RWPE1 (cell line): ENCODE results near the gene REPIN1.

ENCODE experiments used
- CTCF ChIA-PET: fragments of 350-600 bp; sonication (Branson Sonifier 250); formaldehyde crosslinking; extraction: SDS; loops from one replicate; lab custom pipeline; 2021; lab: Yijun Ruan, JAX
- POLR2A ChIA-PET: fragments of 400-600 bp; formaldehyde crosslinking; extraction: SDS; loops from one replicate; lab custom pipeline; 2020; ENCODE audit warnings: antibody characterized with exemption; ENCODE audit not compliant: low non-redundant PET; lab: Yijun Ruan, JAX
- DNase-seq: peaks from one replicate; pipeline ENCODE4 v3.0.0; 2012; ENCODE audit warnings: low spot score
- H3K27ac ChIP-seq: fragments of 450-650 bp; 2 replicates; pipeline ENCODE4 v1.5.1; 2017
- CTCF ChIP-seq: fragments of 450-650 bp; conservative IDR thresholded peaks from 2 replicates; pipeline ENCODE4 v1.5.1; 2017; ENCODE audit warnings: low read depth, mild to moderate bottlenecking

The REPIN1 gene

GRCh38 chr7:150330211-150330885 lies 38.3 kb upstream of the REPIN1 start:
- H3K27ac ChIP-seq: no peak overlapping the region
- CTCF ChIA-PET: no interaction called here
- DNase-seq: no peak
- POLR2A ChIA-PET: no interaction called here
- no peak for TF ChIP-seq CTCF

- TF ChIP-seq CTCF: no peak
- POLR2A ChIA-PET: no interaction called here
- CTCF ChIA-PET: interaction anchor here (0.6 kb wide), 1 partner anchor 106 kb away, joined by 3 read pairs; no protein-coding TSS in a partner anchor
- no peak for DNase-seq
- H3K27ac ChIP-seq: no peak overlapping the region
Measured at GRCh38 chr7:150332852-150333635, 35.6 kb upstream of the REPIN1 start.

GRCh38 chr7:150333659-150334058 lies 35.0 kb upstream of the REPIN1 start:
- CTCF ChIA-PET: interaction anchor here (0.6 kb wide), 1 partner anchor 105 kb away, joined by 3 read pairs; no protein-coding TSS in a partner anchor
- POLR2A ChIA-PET: no interaction called here
- no peak for TF ChIP-seq CTCF
- H3K27ac ChIP-seq: no peak overlapping the region
- no peak for DNase-seq

- no peak for DNase-seq
- POLR2A ChIA-PET: no interaction called here
- no peak overlapping the region for H3K27ac ChIP-seq
- CTCF ChIA-PET: no interaction called here
- no peak for TF ChIP-seq CTCF
Measured at GRCh38 chr7:150334108-150334507, 34.5 kb upstream of the REPIN1 start.

GRCh38 chr7:150335108-150335773 lies 33.4 kb upstream of the REPIN1 start:
- POLR2A ChIA-PET: no interaction called here
- no peak for DNase-seq
- CTCF ChIA-PET: no interaction called here
- H3K27ac ChIP-seq: no peak overlapping the region
- no peak for TF ChIP-seq CTCF

- H3K27ac ChIP-seq: no peak overlapping the region
- no peak for TF ChIP-seq CTCF
- ChIA-PET CTCF (interaction anchor here (0.6 kb wide), 1 partner anchor 1171 kb away, joined by 3 read pairs; no protein-coding TSS in a partner anchor), POLR2A (no interaction called here)
- DNase-seq: no peak
Measured at GRCh38 chr7:150335774-150336112, 32.9 kb upstream of the REPIN1 start.
